Liver (tissue), 9 donors: Measurements from ENCODE around the gene GREB1L. TPM values are rescaled to one million over a fixed set of nuclear protein-coding genes. Genes with fewer than 3 reads are reported as not detected.

ENCODE experiments used
- DNase-seq: peaks from one replicate; pipeline ENCODE4 v3.0.0-alpha.2; 2017; ENCODE audit warnings: low spot score
- H3K27ac ChIP-seq, 2 donors: one replicate each; pipeline ENCODE4 v1.7.0; 2013; ENCODE audit warnings: inconsistent platforms in 2 of 2, low read length in 2 of 2, control low read depth in 1 of 2, low read depth in 1 of 2, mild to moderate bottlenecking in 1 of 2
- H3K27me3 ChIP-seq, 4 donors: one replicate each; pipeline versions ENCODE4 v1.6.1 to v1.7.0; 2013; ENCODE audit warnings: low read length in 3 of 4, inconsistent platforms in 1 of 4, mild to moderate bottlenecking in 1 of 4, moderate library complexity in 1 of 4; ENCODE audit not compliant: control insufficient read depth in 4 of 4, insufficient read depth in 4 of 4
- H3K36me3 ChIP-seq, 4 donors: one replicate each; pipeline versions ENCODE4 v1.6.1 to v1.7.0; 2013; ENCODE audit warnings: low read length in 3 of 4, mild to moderate bottlenecking in 3 of 4, low read depth in 1 of 4, moderate library complexity in 1 of 4; ENCODE audit not compliant: control insufficient read depth in 4 of 4, insufficient read depth in 3 of 4
- H3K4me1 ChIP-seq, 4 donors: one replicate each; pipeline versions ENCODE4 v1.6.1 to v1.7.0; 2013; ENCODE audit warnings: low read length in 3 of 4, mild to moderate bottlenecking in 3 of 4, moderate library complexity in 1 of 4; ENCODE audit not compliant: control insufficient read depth in 4 of 4, insufficient read depth in 4 of 4
- H3K4me3 ChIP-seq, 3 donors: one replicate each; pipeline versions ENCODE4 v1.6.1 to v1.7.0; 2013; ENCODE audit warnings: low read length in 3 of 3, control low read depth in 1 of 3, low read depth in 1 of 3, mild to moderate bottlenecking in 1 of 3
- H3K9ac ChIP-seq, 2 donors: one replicate each; pipeline ENCODE4 v1.7.0; 2013; ENCODE audit warnings: low read length in 2 of 2, mild to moderate bottlenecking in 2 of 2, moderate library complexity in 2 of 2, control low read depth in 1 of 2, low read depth in 1 of 2
- H3K9me3 ChIP-seq, 4 donors: one replicate each; pipeline versions ENCODE4 v1.6.1 to v1.7.0; 2013; ENCODE audit warnings: low read length in 3 of 4; ENCODE audit not compliant: control insufficient read depth in 4 of 4
- EGR1 ChIP-seq, 2 donors: IDR thresholded peaks; 2 replicates each; pipeline ENCODE4 v1.6.1; 2016 to 2018; ENCODE audit warnings: antibody characterized with exemption in 2 of 2, low read depth in 2 of 2
- FOXA1 ChIP-seq: IDR thresholded peaks from 2 replicates; pipeline ENCODE4 v1.6.1; 2016; ENCODE audit warnings: antibody characterized with exemption
- GABPA ChIP-seq, 2 donors: IDR thresholded peaks in 1 of 2; conservative IDR thresholded peaks in 1 of 2; 2 replicates each; pipeline ENCODE4 v1.6.1; 2016; ENCODE audit warnings: antibody characterized with exemption in 2 of 2, mild to moderate bottlenecking in 1 of 2, moderate library complexity in 1 of 2
- HNF4A ChIP-seq, 2 donors: conservative IDR thresholded peaks; 2 replicates each; pipeline ENCODE4 v1.6.1; 2016; ENCODE audit warnings: antibody characterized with exemption in 2 of 2, mild to moderate bottlenecking in 2 of 2
- HNF4G ChIP-seq: IDR thresholded peaks from 2 replicates; pipeline ENCODE4 v1.6.1; 2016; ENCODE audit warnings: antibody characterized with exemption
- JUND ChIP-seq, 2 donors: IDR thresholded peaks; 2 replicates each; pipeline ENCODE4 v1.6.1; 2016; ENCODE audit warnings: antibody characterized with exemption in 2 of 2
- NR2F2 ChIP-seq: IDR thresholded peaks from 2 replicates; pipeline ENCODE4 v1.6.1; 2016; ENCODE audit warnings: antibody characterized with exemption
- RAD21 ChIP-seq, 2 donors: IDR thresholded peaks; 2 replicates each; pipeline ENCODE4 v1.6.1; 2016; ENCODE audit warnings: antibody characterized with exemption in 2 of 2, mild to moderate bottlenecking in 2 of 2
- RXRA ChIP-seq, 2 donors: IDR thresholded peaks; 2 replicates each; pipeline ENCODE4 v1.6.1; 2017 to 2018; ENCODE audit warnings: antibody characterized with exemption in 2 of 2, mild to moderate bottlenecking in 1 of 2
- SP1 ChIP-seq: IDR thresholded peaks from 2 replicates; pipeline ENCODE4 v1.6.1; 2018; ENCODE audit warnings: antibody characterized with exemption, mild to moderate bottlenecking
- TAF1 ChIP-seq: conservative IDR thresholded peaks from 2 replicates; pipeline ENCODE4 v1.6.1; 2016; ENCODE audit warnings: antibody characterized with exemption, mild to moderate bottlenecking
- YY1 ChIP-seq: IDR thresholded peaks from 2 replicates; pipeline ENCODE4 v1.6.1; 2016; ENCODE audit warnings: antibody characterized with exemption, mild to moderate bottlenecking
- whole genome bisulfite sequencing: extraction: QIAGEN DNeasy Blood & Tissue Kit; methylation state at CpG from one replicate; pipeline ENCODE4 v1.1.7; 2013; 5-methylcytosine and 5-hydroxymethylcytosine counted together
- polyA plus RNA-seq, 2 donors: library from polyadenylated mRNA; stranded (reverse) in 1 of 2; unstranded in 1 of 2; fragments of 200-250 nt in 1 of 2; fragments of >200 nt in 1 of 2; fragmentation: Nextera tagmentation in 1 of 2; extraction: Ambion mirVana in 1 of 2; gene quantifications; one replicate each; pipeline versions ENCODE4 v1.2.1 to v1.2.3, GENCODE V29; 2013 to 2015
- total RNA-seq, 2 donors: library from RNA; depleted of rRNA; stranded (reverse); fragments of >200 nt; gene quantifications; one replicate each; pipeline ENCODE4 v1.2.3, GENCODE V29; 2014
- TF ChIP-seq, protein P1 (sequence below): IDR thresholded peaks from 2 replicates; pipeline ENCODE4 v1.6.1; 2016; ENCODE audit warnings: antibody characterized with exemption, mild to moderate bottlenecking
- TF ChIP-seq, protein P2 (sequence below): fragments of 150-350 bp; IDR thresholded peaks from 2 replicates; pipeline ENCODE4 v1.5.1; 2017; ENCODE audit warnings: improper control_type of control experiment, low read depth, low read length; ENCODE audit not compliant: missing input control
- TF ChIP-seq, protein P3 (sequence below): IDR thresholded peaks from 2 replicates; pipeline ENCODE4 v1.6.1; 2016; ENCODE audit warnings: antibody characterized with exemption
- TF ChIP-seq, protein P4 (sequence below): IDR thresholded peaks from 2 replicates; pipeline ENCODE4 v1.6.1; 2016; ENCODE audit warnings: antibody characterized with exemption
- TF ChIP-seq, protein P5 (sequence below): IDR thresholded peaks from 2 replicates; pipeline ENCODE4 v1.6.1; 2016; ENCODE audit warnings: antibody characterized with exemption
- donor health status: healthy.
- donor health status: healthy.
- donor health status: healthy.
- donor health status: healthy.
- donor health status: healthy.

GREB1L gene
- total and polyA plus RNA-seq, 4 donors: 1.2 to 13.1 (median 3.0) TPM

DNA sequence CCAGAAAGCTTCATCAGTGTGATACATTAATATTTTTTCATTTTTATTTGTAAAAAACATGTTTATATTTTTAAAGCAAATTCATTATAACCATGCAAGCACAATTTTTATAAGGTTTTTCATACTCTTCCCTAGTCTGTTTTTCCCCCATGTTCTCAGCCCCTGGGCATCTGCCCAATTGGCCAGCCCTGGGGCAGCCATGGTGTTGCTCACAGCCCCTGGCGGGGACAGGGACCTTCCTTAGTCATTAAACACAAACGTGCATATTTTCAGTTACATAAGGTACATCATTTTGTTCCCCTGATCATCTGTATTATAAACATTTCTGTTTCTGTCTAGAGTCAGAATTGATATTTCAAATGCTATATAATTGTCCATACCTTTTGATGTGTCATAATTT, 208.5 kb downstream of the GREB1L start:
- no peak for DNase-seq
- no peaks in the 10 kb centered on the region for H3K9me3 ChIP-seq
- WGBS: 77% methylated on average over 2 of the region's 2 CpGs
- no peak overlapping the region for H3K27ac ChIP-seq
- no peak overlapping the region for H3K4me3 ChIP-seq
- no peaks in the 10 kb centered on the region for H3K36me3 ChIP-seq
- TF ChIP-seq HNF4G (no peak), YY1 (no peak), SP1 (no peak), GABPA (IDR thresholded peaks at IDR 0.05 in 1 of 2, conservative IDR thresholded peaks at IDR 0.05 in 1 of 2) (no peak), NR2F2 (no peak), EGR1 (IDR thresholded peaks at IDR 0.05; ENCODE audit: low read depth in 2 of 2) (no peak), RXRA (IDR thresholded peaks at IDR 0.05) (no peak), JUND (IDR thresholded peaks at IDR 0.05) (no peak), HNF4A (conservative IDR thresholded peaks at IDR 0.05) (no peak), TAF1 (no peak), RAD21 (IDR thresholded peaks at IDR 0.05) (no peak), FOXA1 (no peak)
- TF ChIP-seq, protein P1, sequence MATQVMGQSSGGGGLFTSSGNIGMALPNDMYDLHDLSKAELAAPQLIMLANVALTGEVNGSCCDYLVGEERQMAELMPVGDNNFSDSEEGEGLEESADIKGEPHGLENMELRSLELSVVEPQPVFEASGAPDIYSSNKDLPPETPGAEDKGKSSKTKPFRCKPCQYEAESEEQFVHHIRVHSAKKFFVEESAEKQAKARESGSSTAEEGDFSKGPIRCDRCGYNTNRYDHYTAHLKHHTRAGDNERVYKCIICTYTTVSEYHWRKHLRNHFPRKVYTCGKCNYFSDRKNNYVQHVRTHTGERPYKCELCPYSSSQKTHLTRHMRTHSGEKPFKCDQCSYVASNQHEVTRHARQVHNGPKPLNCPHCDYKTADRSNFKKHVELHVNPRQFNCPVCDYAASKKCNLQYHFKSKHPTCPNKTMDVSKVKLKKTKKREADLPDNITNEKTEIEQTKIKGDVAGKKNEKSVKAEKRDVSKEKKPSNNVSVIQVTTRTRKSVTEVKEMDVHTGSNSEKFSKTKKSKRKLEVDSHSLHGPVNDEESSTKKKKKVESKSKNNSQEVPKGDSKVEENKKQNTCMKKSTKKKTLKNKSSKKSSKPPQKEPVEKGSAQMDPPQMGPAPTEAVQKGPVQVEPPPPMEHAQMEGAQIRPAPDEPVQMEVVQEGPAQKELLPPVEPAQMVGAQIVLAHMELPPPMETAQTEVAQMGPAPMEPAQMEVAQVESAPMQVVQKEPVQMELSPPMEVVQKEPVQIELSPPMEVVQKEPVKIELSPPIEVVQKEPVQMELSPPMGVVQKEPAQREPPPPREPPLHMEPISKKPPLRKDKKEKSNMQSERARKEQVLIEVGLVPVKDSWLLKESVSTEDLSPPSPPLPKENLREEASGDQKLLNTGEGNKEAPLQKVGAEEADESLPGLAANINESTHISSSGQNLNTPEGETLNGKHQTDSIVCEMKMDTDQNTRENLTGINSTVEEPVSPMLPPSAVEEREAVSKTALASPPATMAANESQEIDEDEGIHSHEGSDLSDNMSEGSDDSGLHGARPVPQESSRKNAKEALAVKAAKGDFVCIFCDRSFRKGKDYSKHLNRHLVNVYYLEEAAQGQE: no peak
- TF ChIP-seq, protein P2, sequence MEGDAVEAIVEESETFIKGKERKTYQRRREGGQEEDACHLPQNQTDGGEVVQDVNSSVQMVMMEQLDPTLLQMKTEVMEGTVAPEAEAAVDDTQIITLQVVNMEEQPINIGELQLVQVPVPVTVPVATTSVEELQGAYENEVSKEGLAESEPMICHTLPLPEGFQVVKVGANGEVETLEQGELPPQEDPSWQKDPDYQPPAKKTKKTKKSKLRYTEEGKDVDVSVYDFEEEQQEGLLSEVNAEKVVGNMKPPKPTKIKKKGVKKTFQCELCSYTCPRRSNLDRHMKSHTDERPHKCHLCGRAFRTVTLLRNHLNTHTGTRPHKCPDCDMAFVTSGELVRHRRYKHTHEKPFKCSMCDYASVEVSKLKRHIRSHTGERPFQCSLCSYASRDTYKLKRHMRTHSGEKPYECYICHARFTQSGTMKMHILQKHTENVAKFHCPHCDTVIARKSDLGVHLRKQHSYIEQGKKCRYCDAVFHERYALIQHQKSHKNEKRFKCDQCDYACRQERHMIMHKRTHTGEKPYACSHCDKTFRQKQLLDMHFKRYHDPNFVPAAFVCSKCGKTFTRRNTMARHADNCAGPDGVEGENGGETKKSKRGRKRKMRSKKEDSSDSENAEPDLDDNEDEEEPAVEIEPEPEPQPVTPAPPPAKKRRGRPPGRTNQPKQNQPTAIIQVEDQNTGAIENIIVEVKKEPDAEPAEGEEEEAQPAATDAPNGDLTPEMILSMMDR: no peak
- TF ChIP-seq, protein P3, sequence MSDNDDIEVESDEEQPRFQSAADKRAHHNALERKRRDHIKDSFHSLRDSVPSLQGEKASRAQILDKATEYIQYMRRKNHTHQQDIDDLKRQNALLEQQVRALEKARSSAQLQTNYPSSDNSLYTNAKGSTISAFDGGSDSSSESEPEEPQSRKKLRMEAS: no peak
- TF ChIP-seq, protein P4, sequence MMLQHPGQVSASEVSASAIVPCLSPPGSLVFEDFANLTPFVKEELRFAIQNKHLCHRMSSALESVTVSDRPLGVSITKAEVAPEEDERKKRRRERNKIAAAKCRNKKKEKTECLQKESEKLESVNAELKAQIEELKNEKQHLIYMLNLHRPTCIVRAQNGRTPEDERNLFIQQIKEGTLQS: no peak
- TF ChIP-seq, protein P5, sequence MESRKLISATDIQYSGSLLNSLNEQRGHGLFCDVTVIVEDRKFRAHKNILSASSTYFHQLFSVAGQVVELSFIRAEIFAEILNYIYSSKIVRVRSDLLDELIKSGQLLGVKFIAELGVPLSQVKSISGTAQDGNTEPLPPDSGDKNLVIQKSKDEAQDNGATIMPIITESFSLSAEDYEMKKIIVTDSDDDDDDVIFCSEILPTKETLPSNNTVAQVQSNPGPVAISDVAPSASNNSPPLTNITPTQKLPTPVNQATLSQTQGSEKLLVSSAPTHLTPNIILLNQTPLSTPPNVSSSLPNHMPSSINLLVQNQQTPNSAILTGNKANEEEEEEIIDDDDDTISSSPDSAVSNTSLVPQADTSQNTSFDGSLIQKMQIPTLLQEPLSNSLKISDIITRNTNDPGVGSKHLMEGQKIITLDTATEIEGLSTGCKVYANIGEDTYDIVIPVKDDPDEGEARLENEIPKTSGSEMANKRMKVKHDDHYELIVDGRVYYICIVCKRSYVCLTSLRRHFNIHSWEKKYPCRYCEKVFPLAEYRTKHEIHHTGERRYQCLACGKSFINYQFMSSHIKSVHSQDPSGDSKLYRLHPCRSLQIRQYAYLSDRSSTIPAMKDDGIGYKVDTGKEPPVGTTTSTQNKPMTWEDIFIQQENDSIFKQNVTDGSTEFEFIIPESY: no peak
- H3K9ac ChIP-seq: no peak overlapping the region
- H3K27me3 ChIP-seq: no peaks in the 10 kb centered on the region
- peaks cover 0 to 3% (median 0%) of the 10 kb centered on the region in 4 donors for H3K4me1 ChIP-seq
